ENCODE results near the gene MALRD1. TPM values are rescaled to one million over a fixed set of nuclear protein-coding genes. Genes with fewer than 3 reads are reported as not detected.

The MALRD1 gene
- total RNA-seq, 1 experiment from 2014 or later: under 0.01 TPM

DNA sequence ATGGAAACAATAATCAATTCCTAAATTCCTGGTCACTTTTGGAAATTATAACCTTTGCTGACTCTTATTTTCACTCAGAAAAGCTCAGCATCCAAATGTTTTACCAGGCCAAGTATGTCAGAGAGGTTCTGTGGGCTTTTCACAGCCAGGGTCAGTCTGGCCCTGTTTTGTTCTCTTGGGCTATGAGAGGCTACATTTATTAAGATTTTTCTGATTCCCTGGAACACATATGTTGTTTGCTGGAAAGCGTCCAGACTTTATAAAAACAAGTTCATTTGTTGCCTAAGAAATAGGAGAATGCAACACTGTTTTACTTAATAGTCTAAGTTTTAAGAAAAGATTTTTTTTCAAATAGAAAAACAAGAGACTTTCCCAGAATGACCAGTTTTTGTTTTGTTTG, 529.2 kb downstream of the MALRD1 start:
- Histone ChIP-seq H3K36me3 (no peaks in the 10 kb centered on the region), H3K4me1 (replicated peaks) (no peaks in the 10 kb centered on the region)
- DNase-seq (ENCODE audit: low read depth in 1 of 2, low spot score in 2 of 2): no peak

GRCh38 chr10:19578571-19578970, 530.0 kb downstream of the MALRD1 start:
- Histone ChIP-seq H3K4me3 (no peak overlapping the region), H3K4me1 (replicated peaks) (no peaks in the 10 kb centered on the region), H3K27ac (no peak overlapping the region), H3K27me3 (replicated peaks) (no peaks in the 10 kb centered on the region), H3K36me3 (no peaks in the 10 kb centered on the region), H3K9me3 (replicated peaks) (no peaks in the 10 kb centered on the region)
- no peak for DNase-seq (ENCODE audit: low read depth in 1 of 2, low spot score in 2 of 2)

More for the DNA sequence above, 529.2 kb downstream of the MALRD1 start:
- Histone ChIP-seq H3K9me3 (replicated peaks) (no peaks in the 10 kb centered on the region), H3K4me3 (no peak overlapping the region), H3K27ac (no peak overlapping the region), H3K27me3 (replicated peaks) (no peaks in the 10 kb centered on the region)

GRCh38 chr10:19579761-19580545, 531.4 kb downstream of the MALRD1 start:
- H3K27me3 ChIP-seq (replicated peaks): no peaks in the 10 kb centered on the region
- H3K9me3 ChIP-seq (replicated peaks): no peaks in the 10 kb centered on the region
- no peak overlapping the region for H3K27ac ChIP-seq
- no peak for DNase-seq (ENCODE audit: low read depth in 1 of 2, low spot score in 2 of 2)
- H3K4me1 ChIP-seq (replicated peaks): no peaks in the 10 kb centered on the region
- H3K36me3 ChIP-seq: no peaks in the 10 kb centered on the region
- H3K4me3 ChIP-seq: no peak overlapping the region

DNA sequence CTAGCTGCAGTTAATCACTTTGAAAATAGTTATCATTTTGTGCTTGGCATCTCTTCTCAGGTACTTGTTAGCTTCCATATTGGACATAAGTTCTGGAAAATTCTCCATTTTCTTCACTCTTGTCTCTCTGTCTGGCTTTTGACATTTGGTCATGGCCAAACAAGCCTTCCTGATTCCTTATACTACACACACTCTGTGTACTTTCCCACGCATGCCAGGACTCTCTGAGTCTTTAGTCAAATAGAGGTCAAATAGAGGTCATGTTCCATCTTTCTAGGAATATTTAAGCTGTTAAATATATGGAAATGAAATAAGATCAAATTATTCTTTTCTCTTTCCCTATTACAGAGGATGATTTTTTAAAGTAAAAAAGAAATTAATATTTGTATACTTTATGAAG, 532.1 kb downstream of the MALRD1 start:
- Histone ChIP-seq H3K27me3 (replicated peaks) (no peaks in the 10 kb centered on the region), H3K4me3 (no peak overlapping the region), H3K4me1 (replicated peaks) (no peaks in the 10 kb centered on the region), H3K27ac (no peak overlapping the region), H3K36me3 (no peaks in the 10 kb centered on the region), H3K9me3 (replicated peaks) (no peaks in the 10 kb centered on the region)
- no peak for DNase-seq (ENCODE audit: low read depth in 1 of 2, low spot score in 2 of 2)

GRCh38 chr10:19588608-19589007, 540.0 kb downstream of the MALRD1 start:
- no peaks in the 10 kb centered on the region for H3K36me3 ChIP-seq
- H3K4me1 ChIP-seq (replicated peaks): no peaks in the 10 kb centered on the region
- no peak overlapping the region for H3K4me3 ChIP-seq
- H3K27me3 ChIP-seq (replicated peaks): no peaks in the 10 kb centered on the region
- H3K27ac ChIP-seq: no peak overlapping the region
- DNase-seq (ENCODE audit: low read depth in 1 of 2, low spot score in 2 of 2): no peak
- no peaks in the 10 kb centered on the region for H3K9me3 ChIP-seq (replicated peaks)

DNA sequence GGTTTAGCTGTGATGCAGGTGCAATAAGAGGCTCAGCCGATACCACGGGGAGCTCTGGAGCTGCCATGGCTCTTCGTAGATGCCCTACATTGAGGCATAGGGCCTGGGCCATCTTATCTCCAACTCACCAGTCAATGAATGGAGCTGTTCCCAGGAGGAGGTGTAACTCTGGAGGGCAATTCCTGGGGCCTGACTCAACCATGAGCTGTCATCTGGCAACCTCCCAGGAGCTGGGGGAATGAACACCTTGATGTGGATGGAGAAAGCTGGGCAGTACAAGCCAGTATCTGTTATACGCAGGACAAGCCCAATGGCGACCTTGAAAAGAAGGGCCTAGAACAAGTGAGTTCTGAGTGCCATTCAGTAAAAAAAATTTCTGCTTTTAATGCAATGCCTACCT, 543.7 kb downstream of the MALRD1 start:
- Histone ChIP-seq H3K27ac (no peak overlapping the region), H3K4me1 (replicated peaks) (no peaks in the 10 kb centered on the region), H3K36me3 (no peaks in the 10 kb centered on the region), H3K9me3 (replicated peaks) (no peaks in the 10 kb centered on the region), H3K4me3 (no peak overlapping the region), H3K27me3 (replicated peaks) (no peaks in the 10 kb centered on the region)
- DNase-seq (ENCODE audit: low read depth in 1 of 2, low spot score in 2 of 2): no peak

DNA sequence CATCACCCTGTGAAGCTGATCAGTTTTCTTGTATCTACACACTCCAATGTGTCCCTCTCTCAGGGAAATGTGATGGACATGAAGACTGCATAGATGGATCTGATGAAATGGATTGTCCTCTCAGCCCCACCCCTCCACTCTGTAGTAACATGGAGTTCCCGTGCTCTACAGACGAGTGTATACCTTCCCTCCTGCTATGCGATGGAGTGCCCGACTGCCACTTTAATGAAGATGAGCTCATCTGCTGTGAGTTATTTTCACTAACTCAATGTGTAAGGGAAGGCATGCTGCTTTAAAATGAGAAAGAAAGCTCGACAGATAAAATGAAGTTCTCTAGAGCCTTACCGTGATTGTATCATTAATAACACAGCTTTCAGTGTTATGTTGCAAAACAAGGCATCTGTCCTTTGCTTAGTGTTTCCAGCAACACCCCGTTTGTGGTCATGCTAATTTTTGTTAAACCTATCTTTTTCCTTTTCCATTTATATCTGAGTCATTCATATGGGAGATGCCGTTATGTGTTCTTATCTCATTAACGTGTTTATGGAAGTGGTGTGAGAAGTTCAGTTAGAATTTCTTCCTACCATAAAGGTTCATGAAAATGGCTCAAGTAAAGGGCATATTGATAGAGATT, 546.7 kb downstream of the MALRD1 start:
- Histone ChIP-seq H3K27me3 (replicated peaks) (no peaks in the 10 kb centered on the region), H3K4me1 (replicated peaks) (no peaks in the 10 kb centered on the region), H3K4me3 (no peak overlapping the region), H3K36me3 (no peaks in the 10 kb centered on the region), H3K9me3 (replicated peaks) (no peaks in the 10 kb centered on the region), H3K27ac (no peak overlapping the region)
- no peak for DNase-seq (ENCODE audit: low read depth in 1 of 2, low spot score in 2 of 2)

- H3K27me3 ChIP-seq (replicated peaks): no peaks in the 10 kb centered on the region
- H3K9me3 ChIP-seq (replicated peaks): no peaks in the 10 kb centered on the region
- H3K4me1 ChIP-seq (replicated peaks): no peaks in the 10 kb centered on the region
- no peaks in the 10 kb centered on the region for H3K36me3 ChIP-seq
- no peak for DNase-seq (ENCODE audit: low read depth in 1 of 2, low spot score in 2 of 2)
- no peak overlapping the region for H3K27ac ChIP-seq
- no peak overlapping the region for H3K4me3 ChIP-seq
Measured at GRCh38 chr10:19605806-19606205, 557.2 kb downstream of the MALRD1 start.

- no peak overlapping the region for H3K27ac ChIP-seq
- H3K4me3 ChIP-seq: no peak overlapping the region
- H3K36me3 ChIP-seq: no peaks in the 10 kb centered on the region
- H3K9me3 ChIP-seq (replicated peaks): no peaks in the 10 kb centered on the region
- H3K4me1 ChIP-seq (replicated peaks): no peaks in the 10 kb centered on the region
- no peaks in the 10 kb centered on the region for H3K27me3 ChIP-seq (replicated peaks)
- DNase-seq (ENCODE audit: low read depth in 1 of 2, low spot score in 2 of 2): no peak
Measured at GRCh38 chr10:19606968-19607367, 558.4 kb downstream of the MALRD1 start.

GRCh38 chr10:19611775-19612174, 563.2 kb downstream of the MALRD1 start:
- no peak overlapping the region for H3K27ac ChIP-seq
- no peaks in the 10 kb centered on the region for H3K9me3 ChIP-seq (replicated peaks)
- H3K27me3 ChIP-seq (replicated peaks): no peaks in the 10 kb centered on the region
- DNase-seq (ENCODE audit: low read depth in 1 of 2, low spot score in 2 of 2): no peak
- H3K36me3 ChIP-seq: no peaks in the 10 kb centered on the region
- H3K4me1 ChIP-seq (replicated peaks): no peaks in the 10 kb centered on the region
- no peak overlapping the region for H3K4me3 ChIP-seq

GRCh38 chr10:19616966-19617365, 568.4 kb downstream of the MALRD1 start:
- no peak overlapping the region for H3K27ac ChIP-seq
- H3K27me3 ChIP-seq (replicated peaks): no peaks in the 10 kb centered on the region
- no peaks in the 10 kb centered on the region for H3K36me3 ChIP-seq
- H3K4me3 ChIP-seq: no peak overlapping the region
- H3K9me3 ChIP-seq (replicated peaks): no peaks in the 10 kb centered on the region
- H3K4me1 ChIP-seq (replicated peaks): no peaks in the 10 kb centered on the region
- no peak for DNase-seq (ENCODE audit: low read depth in 1 of 2, low spot score in 2 of 2)

DNA sequence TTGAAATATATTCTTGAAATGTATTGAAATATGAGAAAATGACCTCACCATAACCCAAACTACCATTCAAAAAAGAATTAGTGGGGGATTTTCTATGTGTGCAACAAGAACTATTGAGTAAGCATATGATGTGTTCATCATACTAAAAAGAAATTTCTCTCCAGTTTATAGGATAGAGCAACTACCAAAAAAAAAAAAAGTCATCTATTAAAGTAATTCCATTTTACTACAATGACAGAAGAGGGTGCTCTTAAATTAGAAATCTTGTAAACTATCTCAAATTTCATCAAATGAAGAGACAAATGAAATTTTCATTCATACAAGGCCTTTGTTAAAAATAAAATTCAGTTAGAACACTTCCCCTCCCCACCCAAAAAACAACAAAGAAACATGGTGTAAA, 572.2 kb downstream of the MALRD1 start:
- Histone ChIP-seq H3K4me1 (replicated peaks) (no peaks in the 10 kb centered on the region), H3K27me3 (replicated peaks) (no peaks in the 10 kb centered on the region), H3K9me3 (replicated peaks) (no peaks in the 10 kb centered on the region), H3K4me3 (no peak overlapping the region), H3K36me3 (no peaks in the 10 kb centered on the region), H3K27ac (no peak overlapping the region)
- no peak for DNase-seq (ENCODE audit: low read depth in 1 of 2, low spot score in 2 of 2)

GRCh38 chr10:19623321-19623720, 574.7 kb downstream of the MALRD1 start:
- Histone ChIP-seq H3K9me3 (replicated peaks) (no peaks in the 10 kb centered on the region), H3K27me3 (replicated peaks) (no peaks in the 10 kb centered on the region), H3K27ac (no peak overlapping the region), H3K36me3 (no peaks in the 10 kb centered on the region), H3K4me1 (replicated peaks) (no peaks in the 10 kb centered on the region), H3K4me3 (no peak overlapping the region)
- DNase-seq (ENCODE audit: low read depth in 1 of 2, low spot score in 2 of 2): no peak

GRCh38 chr10:19626156-19626555, 577.6 kb downstream of the MALRD1 start:
- H3K36me3 ChIP-seq: no peaks in the 10 kb centered on the region

More at GRCh38 chr10:19626156-19626555, 577.6 kb downstream of the MALRD1 start:
- no peak overlapping the region for H3K27ac ChIP-seq
- no peaks in the 10 kb centered on the region for H3K27me3 ChIP-seq (replicated peaks)
- H3K4me3 ChIP-seq: no peak overlapping the region
- no peaks in the 10 kb centered on the region for H3K9me3 ChIP-seq (replicated peaks)
- no peaks in the 10 kb centered on the region for H3K4me1 ChIP-seq (replicated peaks)
- no peak for DNase-seq (ENCODE audit: low read depth in 1 of 2, low spot score in 2 of 2)

Measured in SJSA1 (cell line).